HEK293T (cell line): ENCODE results near the gene NXNL1.

Experiments
- BHLHE40 ChIP-seq: fragments of 450-650 bp; IDR thresholded peaks from 2 replicates; pipeline ENCODE4 v1.6.1; 2016; ENCODE audit warnings: mild to moderate bottlenecking, moderate library complexity, borderline replicate concordance
- ELF4 ChIP-seq: fragments of 450-650 bp; IDR thresholded peaks from 2 replicates; pipeline ENCODE4 v1.6.1; 2017; ENCODE audit warnings: antibody characterized with exemption
- FOXA1 ChIP-seq: fragments of 450-650 bp; IDR thresholded peaks from 2 replicates; pipeline ENCODE4 v1.6.1; 2016; ENCODE audit warnings: mild to moderate bottlenecking
- FOXK2 ChIP-seq: fragments of 450-650 bp; IDR thresholded peaks from 2 replicates; pipeline ENCODE4 v1.6.1; 2016; ENCODE audit warnings: mild to moderate bottlenecking
- FOXM1 ChIP-seq: fragments of 450-650 bp; IDR thresholded peaks from 2 replicates; pipeline ENCODE4 v1.6.1; 2017; ENCODE audit warnings: mild to moderate bottlenecking, borderline replicate concordance
- L3MBTL2 ChIP-seq: fragments of 450-650 bp; conservative IDR thresholded peaks from 2 replicates; pipeline ENCODE4 v1.6.1; 2016; ENCODE audit warnings: mild to moderate bottlenecking
- SP1 ChIP-seq: fragments of 450-650 bp; IDR thresholded peaks from 2 replicates; pipeline ENCODE4 v1.6.1; 2017
- SUZ12 ChIP-seq: fragments of 450-650 bp; IDR thresholded peaks from 2 replicates; pipeline ENCODE4 v1.6.1; 2016; ENCODE audit warnings: mild to moderate bottlenecking
- TF ChIP-seq, protein P1 (sequence below): fragments of 450-650 bp; IDR thresholded peaks from 2 replicates; pipeline ENCODE4 v1.6.1; 2016

DNA sequence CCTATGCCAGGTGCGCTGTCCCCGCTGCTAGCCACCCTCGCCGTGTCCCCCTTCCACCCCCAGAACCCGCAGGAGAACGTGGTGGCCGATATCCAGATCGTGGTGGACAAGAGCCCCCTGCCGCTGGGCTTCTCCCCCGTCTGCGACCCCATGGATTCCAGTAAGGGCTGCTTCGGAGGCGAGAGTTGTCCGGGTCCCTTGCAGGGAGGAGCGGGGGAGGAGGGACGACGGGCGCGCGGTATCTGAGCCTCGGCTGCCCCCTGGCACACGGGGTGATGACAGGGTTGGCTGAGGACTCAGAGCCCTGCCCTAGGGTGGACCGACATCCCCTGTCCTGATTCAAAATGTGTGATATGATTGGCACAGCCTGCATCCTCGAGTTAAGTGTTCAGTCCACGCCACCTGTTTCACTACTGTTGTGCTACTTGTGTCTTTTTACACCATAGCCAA is 40.2 kb downstream of the NXNL1 start:
- TF ChIP-seq BHLHE40, result no peak
- TF ChIP-seq SUZ12, result no peak
- no peak for TF ChIP-seq FOXM1
- TF ChIP-seq SP1, result no peak
- no peak for TF ChIP-seq FOXA1
- no peak for TF ChIP-seq FOXK2
- TF ChIP-seq, protein P1, sequence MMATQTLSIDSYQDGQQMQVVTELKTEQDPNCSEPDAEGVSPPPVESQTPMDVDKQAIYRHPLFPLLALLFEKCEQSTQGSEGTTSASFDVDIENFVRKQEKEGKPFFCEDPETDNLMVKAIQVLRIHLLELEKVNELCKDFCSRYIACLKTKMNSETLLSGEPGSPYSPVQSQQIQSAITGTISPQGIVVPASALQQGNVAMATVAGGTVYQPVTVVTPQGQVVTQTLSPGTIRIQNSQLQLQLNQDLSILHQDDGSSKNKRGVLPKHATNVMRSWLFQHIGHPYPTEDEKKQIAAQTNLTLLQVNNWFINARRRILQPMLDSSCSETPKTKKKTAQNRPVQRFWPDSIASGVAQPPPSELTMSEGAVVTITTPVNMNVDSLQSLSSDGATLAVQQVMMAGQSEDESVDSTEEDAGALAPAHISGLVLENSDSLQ, result no peak; the same call in 1 of the 2 replicates
- TF ChIP-seq L3MBTL2, result peak; percentile 65
- no peak for TF ChIP-seq ELF4
